Measurements from ENCODE around the gene EPS8L1. TPM values are rescaled to one million over a fixed set of nuclear protein-coding genes. Genes with fewer than 3 reads are reported as not detected.
A peak's percentile ranks its signal among the peaks of the same experiment; 100 is the strongest.

The EPS8L1 gene
- polyA plus RNA-seq, 1 of the 3 experiments (the other 2 are of a cell fraction): 12.9 TPM

DNA sequence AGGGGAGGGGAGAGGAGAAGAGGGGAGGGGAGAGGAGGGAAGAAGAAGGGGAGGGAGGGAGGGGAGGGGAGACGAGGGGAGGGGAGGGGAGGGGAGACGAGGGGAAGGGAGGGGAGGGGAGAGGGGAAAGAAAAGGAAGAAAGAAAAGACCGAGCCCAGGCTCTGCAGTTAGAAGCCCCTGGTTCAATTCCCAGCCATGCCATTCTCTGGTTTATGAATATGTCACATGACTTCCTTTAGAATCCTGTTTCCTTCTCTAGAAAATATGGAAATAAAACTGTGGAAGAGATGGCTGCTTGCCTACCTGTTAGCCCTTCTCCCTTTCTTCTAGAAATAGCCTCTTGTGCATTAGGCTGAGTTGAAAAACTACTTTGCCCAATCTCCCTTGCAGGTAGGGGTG lies 59.1 kb downstream of the EPS8L1 start:
- no peaks in the 10 kb centered on the region for H4K20me1 ChIP-seq (ENCODE audit: insufficient read depth)
- no peaks in the 10 kb centered on the region for H3K9me3 ChIP-seq
- peaks cover 9% of the 10 kb centered on the region; the same call in 1 of the 2 replicates for H3K27me3 ChIP-seq (ENCODE audit: insufficient read depth)
- H3F3A ChIP-seq (replicated peaks; ENCODE audit: insufficient read depth): peaks cover 4% of the 10 kb centered on the region
- H3K79me2 ChIP-seq (ENCODE audit: insufficient read depth): no peaks in the 10 kb centered on the region
- no peaks in the 10 kb centered on the region for H3K9me2 ChIP-seq
- no peak overlapping the region for H3K4me2 ChIP-seq
- no peak overlapping the region for H3K9ac ChIP-seq
- H3K36me3 ChIP-seq (replicated peaks in 1 of 2; ENCODE audit: control insufficient read depth in 1 of 2, insufficient read depth in 2 of 2, low read length in 1 of 2): no peaks in the 10 kb centered on the region
- H2AFZ ChIP-seq (ENCODE audit: low read depth): no peak overlapping the region
- ChIA-PET CTCF (interaction anchor here (1.2 to 2.7 kb wide), 5 partner anchors 11 to 167 kb away, joined by 3 to 12 read pairs (median 8); partner anchors contain the start of gene PPP1R12C), POLR2A (no interaction called here)
- no peak overlapping the region for H3K27ac ChIP-seq (ENCODE audit: low read depth in 2 of 2, low read length in 1 of 2)
- H3K4me3 ChIP-seq (ENCODE audit: low read depth in 2 of 2, low read length in 1 of 2): no peak overlapping the region
- H3K4me1 ChIP-seq (ENCODE audit: control insufficient read depth in 1 of 2, insufficient read depth in 2 of 2, low read depth in 1 of 2, low read length in 1 of 2): no peaks in the 10 kb centered on the region
- WGBS (ENCODE audit: low lambda C conversion rate): 19% methylated on average over 3 of the region's 3 CpGs
- TF ChIP-seq PBX3 (IDR thresholded peaks at IDR 0.05) (no peak), JUND (IDR thresholded peaks at IDR 0.05) (no peak), EZH2phosphoT487 (IDR thresholded peaks at IDR 0.05; ENCODE audit: borderline replicate concordance, low read depth) (no peak)
- DNase-seq: no peak

- CTCF ChIA-PET: interaction anchor here (0.8 to 2.2 kb wide), 12 partner anchors 9 to 496 kb away, joined by 3 to 12 read pairs (median 4); partner anchors contain the start of gene PPP1R12C
Measured at GRCh38 chr19:55136399-55137102, 60.9 kb downstream of the EPS8L1 start.

More at GRCh38 chr19:55136399-55137102, 60.9 kb downstream of the EPS8L1 start:
- peak; percentile 11 for DNase-seq
- Histone ChIP-seq H3K9ac (no peak overlapping the region), H4K20me1 (ENCODE audit: insufficient read depth) (no peaks in the 10 kb centered on the region), H3K79me2 (ENCODE audit: insufficient read depth) (no peaks in the 10 kb centered on the region), H3K36me3 (replicated peaks in 1 of 2; ENCODE audit: control insufficient read depth in 1 of 2, insufficient read depth in 2 of 2, low read length in 1 of 2) (no peaks in the 10 kb centered on the region), H3K27me3 (ENCODE audit: insufficient read depth) (peaks cover 9% of the 10 kb centered on the region; the same call in 1 of the 2 replicates), H3K9me2 (no peaks in the 10 kb centered on the region), H2AFZ (ENCODE audit: low read depth) (no peak overlapping the region), H3K9me3 (no peaks in the 10 kb centered on the region), H3K27ac (ENCODE audit: low read depth in 2 of 2, low read length in 1 of 2) (no peak overlapping the region), H3K4me3 (ENCODE audit: low read depth in 2 of 2, low read length in 1 of 2) (no peak overlapping the region), H3F3A (replicated peaks; ENCODE audit: insufficient read depth) (peaks cover 4% of the 10 kb centered on the region), H3K4me1 (ENCODE audit: control insufficient read depth in 1 of 2, insufficient read depth in 2 of 2, low read depth in 1 of 2, low read length in 1 of 2) (peaks cover 0 to 4% of the 10 kb centered on the region in 2 experiments; a peak in 1 of 4 replicates), H3K4me2 (no peak overlapping the region)
- POLR2A ChIA-PET: no interaction called here
- WGBS (ENCODE audit: low lambda C conversion rate): 64% methylated on average over 12 of the region's 17 CpGs
- TF ChIP-seq JUND (IDR thresholded peaks at IDR 0.05): no peak
- no peak for TF ChIP-seq YY1 (IDR thresholded peaks at IDR 0.05; ENCODE audit: low read depth)
- TF ChIP-seq, protein P1, sequence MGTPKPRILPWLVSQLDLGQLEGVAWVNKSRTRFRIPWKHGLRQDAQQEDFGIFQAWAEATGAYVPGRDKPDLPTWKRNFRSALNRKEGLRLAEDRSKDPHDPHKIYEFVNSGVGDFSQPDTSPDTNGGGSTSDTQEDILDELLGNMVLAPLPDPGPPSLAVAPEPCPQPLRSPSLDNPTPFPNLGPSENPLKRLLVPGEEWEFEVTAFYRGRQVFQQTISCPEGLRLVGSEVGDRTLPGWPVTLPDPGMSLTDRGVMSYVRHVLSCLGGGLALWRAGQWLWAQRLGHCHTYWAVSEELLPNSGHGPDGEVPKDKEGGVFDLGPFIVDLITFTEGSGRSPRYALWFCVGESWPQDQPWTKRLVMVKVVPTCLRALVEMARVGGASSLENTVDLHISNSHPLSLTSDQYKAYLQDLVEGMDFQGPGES (IDR thresholded peaks at IDR 0.05; ENCODE audit: low read depth, low read length): no peak
- no peak for TF ChIP-seq NRF1 (IDR thresholded peaks at IDR 0.05; ENCODE audit: low read depth, low read length)
- TF ChIP-seq TEAD4 (IDR thresholded peaks at IDR 0.05; ENCODE audit: borderline replicate concordance, insufficient read depth): no peak
- no peak for TF ChIP-seq MXI1 (IDR thresholded peaks at IDR 0.05; ENCODE audit: low read depth, low read length)
- TF ChIP-seq MEF2A (IDR thresholded peaks at IDR 0.05; ENCODE audit: borderline replicate concordance, low read depth): no peak
- no peak for TF ChIP-seq NFIC (IDR thresholded peaks at IDR 0.05; ENCODE audit: borderline replicate concordance)
- TF ChIP-seq FOXJ3 (CRISPR knock-in tag; IDR thresholded peaks at IDR 0.05): no peak
- TF ChIP-seq MAX (IDR thresholded peaks at IDR 0.05; ENCODE audit: low read depth): no peak
- no peak for TF ChIP-seq POLR2AphosphoS5 (IDR thresholded peaks at IDR 0.05; ENCODE audit: low read depth, low read length)
- TF ChIP-seq, protein P2, sequence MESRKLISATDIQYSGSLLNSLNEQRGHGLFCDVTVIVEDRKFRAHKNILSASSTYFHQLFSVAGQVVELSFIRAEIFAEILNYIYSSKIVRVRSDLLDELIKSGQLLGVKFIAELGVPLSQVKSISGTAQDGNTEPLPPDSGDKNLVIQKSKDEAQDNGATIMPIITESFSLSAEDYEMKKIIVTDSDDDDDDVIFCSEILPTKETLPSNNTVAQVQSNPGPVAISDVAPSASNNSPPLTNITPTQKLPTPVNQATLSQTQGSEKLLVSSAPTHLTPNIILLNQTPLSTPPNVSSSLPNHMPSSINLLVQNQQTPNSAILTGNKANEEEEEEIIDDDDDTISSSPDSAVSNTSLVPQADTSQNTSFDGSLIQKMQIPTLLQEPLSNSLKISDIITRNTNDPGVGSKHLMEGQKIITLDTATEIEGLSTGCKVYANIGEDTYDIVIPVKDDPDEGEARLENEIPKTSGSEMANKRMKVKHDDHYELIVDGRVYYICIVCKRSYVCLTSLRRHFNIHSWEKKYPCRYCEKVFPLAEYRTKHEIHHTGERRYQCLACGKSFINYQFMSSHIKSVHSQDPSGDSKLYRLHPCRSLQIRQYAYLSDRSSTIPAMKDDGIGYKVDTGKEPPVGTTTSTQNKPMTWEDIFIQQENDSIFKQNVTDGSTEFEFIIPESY (IDR thresholded peaks at IDR 0.05; ENCODE audit: borderline replicate concordance, low read depth): no peak
- no peak for TF ChIP-seq RXRA (IDR thresholded peaks at IDR 0.05; ENCODE audit: borderline replicate concordance, low read depth)
- no peak for TF ChIP-seq PBX3 (IDR thresholded peaks at IDR 0.05)
- TF ChIP-seq RFX5 (IDR thresholded peaks at IDR 0.05; ENCODE audit: low read length): no peak
- TF ChIP-seq, protein P3, sequence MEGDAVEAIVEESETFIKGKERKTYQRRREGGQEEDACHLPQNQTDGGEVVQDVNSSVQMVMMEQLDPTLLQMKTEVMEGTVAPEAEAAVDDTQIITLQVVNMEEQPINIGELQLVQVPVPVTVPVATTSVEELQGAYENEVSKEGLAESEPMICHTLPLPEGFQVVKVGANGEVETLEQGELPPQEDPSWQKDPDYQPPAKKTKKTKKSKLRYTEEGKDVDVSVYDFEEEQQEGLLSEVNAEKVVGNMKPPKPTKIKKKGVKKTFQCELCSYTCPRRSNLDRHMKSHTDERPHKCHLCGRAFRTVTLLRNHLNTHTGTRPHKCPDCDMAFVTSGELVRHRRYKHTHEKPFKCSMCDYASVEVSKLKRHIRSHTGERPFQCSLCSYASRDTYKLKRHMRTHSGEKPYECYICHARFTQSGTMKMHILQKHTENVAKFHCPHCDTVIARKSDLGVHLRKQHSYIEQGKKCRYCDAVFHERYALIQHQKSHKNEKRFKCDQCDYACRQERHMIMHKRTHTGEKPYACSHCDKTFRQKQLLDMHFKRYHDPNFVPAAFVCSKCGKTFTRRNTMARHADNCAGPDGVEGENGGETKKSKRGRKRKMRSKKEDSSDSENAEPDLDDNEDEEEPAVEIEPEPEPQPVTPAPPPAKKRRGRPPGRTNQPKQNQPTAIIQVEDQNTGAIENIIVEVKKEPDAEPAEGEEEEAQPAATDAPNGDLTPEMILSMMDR (IDR thresholded peaks at IDR 0.05): no peak
